ENCODE measurements around the gene PXYLP1.

PXYLP1 gene

GRCh38 chr3:141278196-141279076 is 46.8 kb downstream of the PXYLP1 start:
- H4K8ac ChIP-seq (ENCODE audit: low read depth, low read length), result no peak overlapping the region
- no peaks in the 10 kb centered on the region for H3K9me3 ChIP-seq (ENCODE audit: insufficient read depth, low read depth, low read length)
- H2AK5ac ChIP-seq (ENCODE audit: low read length), result no peak overlapping the region
- H3K18ac ChIP-seq (ENCODE audit: low read length), result no peak overlapping the region
- no peak overlapping the region for H2BK120ac ChIP-seq (ENCODE audit: insufficient read depth, low read length, poor library complexity)
- no peak overlapping the region for H3K23ac ChIP-seq (ENCODE audit: low read length)
- H3K4ac ChIP-seq (ENCODE audit: low read depth, low read length), result no peak overlapping the region
- no peak overlapping the region for H4K12ac ChIP-seq (ENCODE audit: low read depth, low read length)
- H3K4me1 ChIP-seq (ENCODE audit: control insufficient read depth in 1 of 2, insufficient read depth in 2 of 2, low read length in 2 of 2), result peaks cover 16% of the 10 kb centered on the region in 2 experiments
- H3K79me2 ChIP-seq (ENCODE audit: control insufficient read depth, insufficient read depth, low read length, poor library complexity), result no peaks in the 10 kb centered on the region
- H4K91ac ChIP-seq (ENCODE audit: low read depth, low read length), result no peak overlapping the region
- no peak overlapping the region for H2BK12ac ChIP-seq (ENCODE audit: low read length)
- WGBS (ENCODE audit: extremely low coverage, insufficient coverage, insufficient read length), result no CpG with 5 or more reads among the region's 17 CpGs
- no peak overlapping the region for H3K9ac ChIP-seq (ENCODE audit: low read length)
- H3K27ac ChIP-seq (ENCODE audit: low read depth, low read length), result no peak overlapping the region
- peaks cover 2% of the 10 kb centered on the region in 2 experiments for H3K36me3 ChIP-seq (ENCODE audit: control insufficient read depth in 1 of 2, insufficient read depth in 2 of 2, low read length in 2 of 2)
- no peak overlapping the region for H3K4me3 ChIP-seq (ENCODE audit: low read depth, low read length)
- H2AFZ ChIP-seq (ENCODE audit: insufficient read depth, low read length, poor library complexity), result no peak overlapping the region
- no peaks in the 10 kb centered on the region for H3K27me3 ChIP-seq (ENCODE audit: insufficient read depth, low read length)
- H2BK5ac ChIP-seq (ENCODE audit: low read depth, low read length, poor library complexity), result no peak overlapping the region
- H3K4me2 ChIP-seq (ENCODE audit: low read length), result no peak overlapping the region
- H3K79me1 ChIP-seq (ENCODE audit: low read length), result no peaks in the 10 kb centered on the region
- H3K14ac ChIP-seq (ENCODE audit: low read length), result no peak overlapping the region
- DNase-seq, result no peak

GRCh38 chr3:141279077-141279967 is 47.7 kb downstream of the PXYLP1 start:
- no peak overlapping the region for H3K18ac ChIP-seq (ENCODE audit: low read length)
- no peak overlapping the region for H3K27ac ChIP-seq (ENCODE audit: low read depth, low read length)
- no peak overlapping the region for H4K8ac ChIP-seq (ENCODE audit: low read depth, low read length)
- no peak overlapping the region for H2AFZ ChIP-seq (ENCODE audit: insufficient read depth, low read length, poor library complexity)
- no peak overlapping the region for H2BK12ac ChIP-seq (ENCODE audit: low read length)
- no peaks in the 10 kb centered on the region for H3K9me3 ChIP-seq (ENCODE audit: insufficient read depth, low read depth, low read length)
- H2BK120ac ChIP-seq (ENCODE audit: insufficient read depth, low read length, poor library complexity), result no peak overlapping the region
- H3K79me1 ChIP-seq (ENCODE audit: low read length), result no peaks in the 10 kb centered on the region
- H4K91ac ChIP-seq (ENCODE audit: low read depth, low read length), result no peak overlapping the region
- no peak overlapping the region for H3K23ac ChIP-seq (ENCODE audit: low read length)
- no peak overlapping the region for H2BK5ac ChIP-seq (ENCODE audit: low read depth, low read length, poor library complexity)
- H3K79me2 ChIP-seq (ENCODE audit: control insufficient read depth, insufficient read depth, low read length, poor library complexity), result no peaks in the 10 kb centered on the region
- no peak overlapping the region for H3K4me2 ChIP-seq (ENCODE audit: low read length)
- WGBS (ENCODE audit: extremely low coverage, insufficient coverage, insufficient read length), result no CpG with 5 or more reads among the region's 16 CpGs
- H3K27me3 ChIP-seq (ENCODE audit: insufficient read depth, low read length), result no peaks in the 10 kb centered on the region
- peaks cover 2% of the 10 kb centered on the region in 2 experiments for H3K36me3 ChIP-seq (ENCODE audit: control insufficient read depth in 1 of 2, insufficient read depth in 2 of 2, low read length in 2 of 2)
- H3K9ac ChIP-seq (ENCODE audit: low read length), result no peak overlapping the region
- peaks cover 11% of the 10 kb centered on the region in 2 experiments for H3K4me1 ChIP-seq (ENCODE audit: control insufficient read depth in 1 of 2, insufficient read depth in 2 of 2, low read length in 2 of 2)
- no peak overlapping the region for H2AK5ac ChIP-seq (ENCODE audit: low read length)
- H4K12ac ChIP-seq (ENCODE audit: low read depth, low read length), result no peak overlapping the region
- no peak overlapping the region for H3K4me3 ChIP-seq (ENCODE audit: low read depth, low read length)
- no peak overlapping the region for H3K14ac ChIP-seq (ENCODE audit: low read length)
- H3K4ac ChIP-seq (ENCODE audit: low read depth, low read length), result no peak overlapping the region
- peak in 1 of 2 donors; percentile 66 for DNase-seq

GRCh38 chr3:141280086-141280485 is 48.5 kb downstream of the PXYLP1 start:
- Histone ChIP-seq H3K9me3 (ENCODE audit: insufficient read depth, low read depth, low read length) (no peaks in the 10 kb centered on the region), H3K23ac (ENCODE audit: low read length) (no peak overlapping the region)
- WGBS (ENCODE audit: extremely low coverage, insufficient coverage, insufficient read length), result no CpG with 5 or more reads among the region's 5 CpGs

GRCh38 chr3:141280690-141281089 is 49.1 kb downstream of the PXYLP1 start:
- Histone ChIP-seq H3K4ac (ENCODE audit: low read depth, low read length) (no peak overlapping the region), H3K4me3 (ENCODE audit: low read depth, low read length) (no peak overlapping the region), H4K91ac (ENCODE audit: low read depth, low read length) (no peak overlapping the region), H3K27me3 (ENCODE audit: insufficient read depth, low read length) (no peaks in the 10 kb centered on the region), H3K27ac (ENCODE audit: low read depth, low read length) (no peak overlapping the region), H2AK5ac (ENCODE audit: low read length) (no peak overlapping the region), H2AFZ (ENCODE audit: insufficient read depth, low read length, poor library complexity) (no peak overlapping the region), H3K4me2 (ENCODE audit: low read length) (no peak overlapping the region), H2BK120ac (ENCODE audit: insufficient read depth, low read length, poor library complexity) (no peak overlapping the region), H3K9ac (ENCODE audit: low read length) (no peak overlapping the region), H3K79me1 (ENCODE audit: low read length) (no peaks in the 10 kb centered on the region), H3K4me1 (ENCODE audit: control insufficient read depth in 1 of 2, insufficient read depth in 2 of 2, low read length in 2 of 2) (no peaks in the 10 kb centered on the region), H3K36me3 (ENCODE audit: control insufficient read depth in 1 of 2, insufficient read depth in 2 of 2, low read length in 2 of 2) (peaks cover 2 to 4% of the 10 kb centered on the region in 2 experiments), H3K79me2 (ENCODE audit: control insufficient read depth, insufficient read depth, low read length, poor library complexity) (no peaks in the 10 kb centered on the region), H4K8ac (ENCODE audit: low read depth, low read length) (no peak overlapping the region), H3K9me3 (ENCODE audit: insufficient read depth, low read depth, low read length) (no peaks in the 10 kb centered on the region), H3K23ac (ENCODE audit: low read length) (no peak overlapping the region), H4K12ac (ENCODE audit: low read depth, low read length) (no peak overlapping the region), H2BK5ac (ENCODE audit: low read depth, low read length, poor library complexity) (no peak overlapping the region), H3K14ac (ENCODE audit: low read length) (no peak overlapping the region), H3K18ac (ENCODE audit: low read length) (no peak overlapping the region), H2BK12ac (ENCODE audit: low read length) (no peak overlapping the region)
- DNase-seq, result no peak
- WGBS (ENCODE audit: extremely low coverage, insufficient coverage, insufficient read length), result no CpG with 5 or more reads among the region's 4 CpGs

More at GRCh38 chr3:141280086-141280485, 48.5 kb downstream of the PXYLP1 start:
- Histone ChIP-seq H4K8ac (ENCODE audit: low read depth, low read length) (no peak overlapping the region), H3K36me3 (ENCODE audit: control insufficient read depth in 1 of 2, insufficient read depth in 2 of 2, low read length in 2 of 2) (peaks cover 2 to 3% of the 10 kb centered on the region in 2 experiments), H4K91ac (ENCODE audit: low read depth, low read length) (no peak overlapping the region), H2BK12ac (ENCODE audit: low read length) (no peak overlapping the region), H3K79me2 (ENCODE audit: control insufficient read depth, insufficient read depth, low read length, poor library complexity) (no peaks in the 10 kb centered on the region), H3K4me3 (ENCODE audit: low read depth, low read length) (no peak overlapping the region), H3K4me2 (ENCODE audit: low read length) (no peak overlapping the region), H3K79me1 (ENCODE audit: low read length) (no peaks in the 10 kb centered on the region), H3K14ac (ENCODE audit: low read length) (no peak overlapping the region), H3K18ac (ENCODE audit: low read length) (no peak overlapping the region), H2BK5ac (ENCODE audit: low read depth, low read length, poor library complexity) (no peak overlapping the region), H4K12ac (ENCODE audit: low read depth, low read length) (no peak overlapping the region), H3K4me1 (ENCODE audit: control insufficient read depth in 1 of 2, insufficient read depth in 2 of 2, low read length in 2 of 2) (peaks cover 4 to 5% of the 10 kb centered on the region in 2 experiments), H2AFZ (ENCODE audit: insufficient read depth, low read length, poor library complexity) (no peak overlapping the region), H3K9ac (ENCODE audit: low read length) (no peak overlapping the region), H2BK120ac (ENCODE audit: insufficient read depth, low read length, poor library complexity) (no peak overlapping the region), H3K27me3 (ENCODE audit: insufficient read depth, low read length) (no peaks in the 10 kb centered on the region), H3K27ac (ENCODE audit: low read depth, low read length) (no peak overlapping the region), H3K4ac (ENCODE audit: low read depth, low read length) (no peak overlapping the region), H2AK5ac (ENCODE audit: low read length) (no peak overlapping the region)
- DNase-seq, result peak in 1 of 2 donors; percentile 62

Data from trophoblast cell (in vitro differentiated cells and primary cell).